Epithelial cell of esophagus (primary cell): ENCODE results near the gene JAZF1.

ENCODE experiments used
- DNase-seq: peaks from one replicate; pipeline ENCODE4 v3.0.0; 2010; ENCODE audit warnings: low read depth
- H3K4me3 ChIP-seq: 2 replicates; pipeline ENCODE4 v1.5.1; 2011; ENCODE audit warnings: mild to moderate bottlenecking, low read length, control low read depth
- TF ChIP-seq, protein P1 (sequence below): IDR thresholded peaks from 2 replicates; pipeline ENCODE4 v1.5.1; 2011; ENCODE audit warnings: low read depth, mild to moderate bottlenecking, low read length, control low read depth, inconsistent platforms; ENCODE audit not compliant: insufficient read depth; ENCODE audit errors: missing control alignments

Gene JAZF1

DNA sequence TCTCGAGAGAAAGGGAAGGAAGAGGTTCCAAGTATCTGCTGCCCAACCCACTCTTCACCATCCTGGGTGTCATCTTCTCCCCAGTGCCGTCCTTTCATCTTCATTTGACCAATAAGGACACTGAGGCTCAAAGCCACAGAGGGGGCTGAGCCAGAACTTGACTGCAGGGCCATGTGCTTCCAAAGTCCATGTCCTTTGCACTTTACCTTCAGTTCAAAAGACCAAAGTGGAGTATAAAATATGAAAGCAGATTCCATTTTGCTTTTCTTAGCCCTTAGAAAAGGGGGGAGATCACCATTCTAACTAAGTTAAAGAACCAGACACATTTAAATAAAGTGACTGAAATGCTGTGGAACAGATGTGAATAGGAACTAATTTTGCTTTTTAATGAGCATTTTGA, 56.2 kb downstream of the JAZF1 start:
- no peak overlapping the region for H3K4me3 ChIP-seq
- TF ChIP-seq, protein P1, sequence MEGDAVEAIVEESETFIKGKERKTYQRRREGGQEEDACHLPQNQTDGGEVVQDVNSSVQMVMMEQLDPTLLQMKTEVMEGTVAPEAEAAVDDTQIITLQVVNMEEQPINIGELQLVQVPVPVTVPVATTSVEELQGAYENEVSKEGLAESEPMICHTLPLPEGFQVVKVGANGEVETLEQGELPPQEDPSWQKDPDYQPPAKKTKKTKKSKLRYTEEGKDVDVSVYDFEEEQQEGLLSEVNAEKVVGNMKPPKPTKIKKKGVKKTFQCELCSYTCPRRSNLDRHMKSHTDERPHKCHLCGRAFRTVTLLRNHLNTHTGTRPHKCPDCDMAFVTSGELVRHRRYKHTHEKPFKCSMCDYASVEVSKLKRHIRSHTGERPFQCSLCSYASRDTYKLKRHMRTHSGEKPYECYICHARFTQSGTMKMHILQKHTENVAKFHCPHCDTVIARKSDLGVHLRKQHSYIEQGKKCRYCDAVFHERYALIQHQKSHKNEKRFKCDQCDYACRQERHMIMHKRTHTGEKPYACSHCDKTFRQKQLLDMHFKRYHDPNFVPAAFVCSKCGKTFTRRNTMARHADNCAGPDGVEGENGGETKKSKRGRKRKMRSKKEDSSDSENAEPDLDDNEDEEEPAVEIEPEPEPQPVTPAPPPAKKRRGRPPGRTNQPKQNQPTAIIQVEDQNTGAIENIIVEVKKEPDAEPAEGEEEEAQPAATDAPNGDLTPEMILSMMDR = no peak
- DNase-seq = no peak

DNA sequence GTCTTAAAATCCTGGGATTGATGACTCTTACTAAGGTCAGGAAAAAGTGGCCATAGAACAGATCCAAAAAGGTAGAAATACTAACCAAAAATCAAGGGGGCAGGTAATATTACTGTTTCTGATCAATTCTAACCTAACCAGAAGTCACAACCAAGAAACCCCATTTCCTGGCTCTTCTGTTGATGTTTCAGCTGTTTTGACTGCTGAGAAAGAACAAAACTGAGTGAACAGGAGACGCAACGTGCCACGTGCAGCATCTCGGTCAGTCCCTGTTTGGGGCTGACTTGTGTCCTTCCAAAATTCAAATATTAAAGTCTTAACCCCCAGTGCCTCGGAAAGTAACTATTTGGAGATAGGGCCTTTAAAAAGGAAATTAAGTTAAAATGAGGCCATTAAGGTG, 56.8 kb downstream of the JAZF1 start:
- no peak overlapping the region for H3K4me3 ChIP-seq
- TF ChIP-seq, protein P1 = no peak
- no peak for DNase-seq

DNA sequence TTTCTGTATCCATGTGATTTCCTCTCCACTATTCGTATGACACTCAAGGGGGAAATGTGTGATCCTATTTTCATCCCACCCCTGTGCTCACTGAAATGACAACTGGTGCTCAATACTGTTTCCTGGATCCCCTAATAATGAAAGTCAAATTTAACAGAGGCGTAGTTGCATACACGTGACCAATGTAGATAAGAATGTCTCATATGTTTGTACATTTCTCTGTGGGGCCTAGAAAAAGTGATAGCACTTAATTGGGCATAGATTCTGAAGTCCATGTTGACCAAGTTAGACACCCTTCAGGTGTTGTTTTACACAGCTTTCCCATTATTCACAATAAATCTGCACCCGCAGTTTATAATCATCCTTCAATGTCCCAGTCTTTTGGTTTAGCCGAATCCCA, 59.1 kb downstream of the JAZF1 start:
- no peak overlapping the region for H3K4me3 ChIP-seq
- no peak for DNase-seq
- TF ChIP-seq, protein P1 = no peak

DNA sequence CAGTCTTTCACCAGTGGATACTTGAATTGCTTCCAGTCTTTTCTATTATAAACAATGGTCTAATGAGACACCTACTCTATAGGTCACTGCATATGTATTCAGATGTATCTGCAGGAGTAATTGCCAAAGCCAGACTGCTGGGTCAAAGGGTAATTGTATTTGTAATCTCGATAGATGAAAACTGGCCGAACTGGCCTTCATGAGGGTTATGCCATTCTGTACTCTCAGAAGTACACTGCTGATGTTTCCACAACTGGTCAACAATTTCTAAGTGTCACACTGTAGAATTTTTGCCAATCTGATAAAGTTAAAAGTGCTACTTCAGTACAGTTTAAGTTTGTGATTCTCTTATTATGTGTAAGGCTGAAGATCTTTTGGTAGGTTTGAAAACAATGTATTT, 64.6 kb downstream of the JAZF1 start:
- TF ChIP-seq, protein P1 = no peak
- H3K4me3 ChIP-seq = no peak overlapping the region
- no peak for DNase-seq

DNA sequence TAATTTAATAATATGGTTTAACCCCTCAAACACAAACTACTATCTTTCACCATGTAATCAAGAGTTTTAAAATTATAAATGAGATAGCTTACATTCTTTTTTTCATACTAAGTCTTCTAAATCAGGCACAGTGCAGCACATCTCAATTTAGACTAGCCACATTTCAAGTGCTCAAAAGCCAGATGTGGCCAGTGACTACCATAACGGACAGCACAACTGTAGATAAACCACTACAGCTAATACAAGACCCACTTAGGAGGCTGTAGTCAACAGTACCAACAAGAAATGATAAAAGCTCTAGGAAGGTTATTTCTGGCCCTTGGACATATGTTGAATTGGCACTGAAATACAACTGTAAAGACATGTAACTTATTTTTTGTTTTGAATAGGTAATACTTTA, 65.3 kb downstream of the JAZF1 start:
- TF ChIP-seq, protein P1 = no peak
- no peak overlapping the region for H3K4me3 ChIP-seq
- DNase-seq = no peak

DNA sequence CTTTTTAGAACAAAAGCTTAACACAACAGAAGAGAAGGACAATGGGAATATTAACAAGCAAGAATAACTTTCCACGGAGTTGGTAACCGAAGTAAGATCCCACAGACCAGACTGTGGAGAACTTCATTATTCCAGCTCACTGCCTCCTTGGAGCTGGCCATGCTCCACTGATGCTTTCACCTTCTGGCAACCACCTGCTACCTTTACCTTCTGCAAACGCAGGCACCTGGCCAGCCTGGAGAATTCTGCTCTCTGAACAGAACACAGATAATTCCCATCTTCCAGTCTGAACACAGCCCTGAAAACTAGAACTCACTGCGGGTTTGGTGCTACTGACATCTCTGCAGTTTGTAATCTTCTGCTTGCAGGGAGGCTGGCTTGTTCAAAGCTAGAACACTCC, 66.5 kb downstream of the JAZF1 start:
- DNase-seq = no peak
- no peak overlapping the region for H3K4me3 ChIP-seq
- TF ChIP-seq, protein P1 = no peak

DNA sequence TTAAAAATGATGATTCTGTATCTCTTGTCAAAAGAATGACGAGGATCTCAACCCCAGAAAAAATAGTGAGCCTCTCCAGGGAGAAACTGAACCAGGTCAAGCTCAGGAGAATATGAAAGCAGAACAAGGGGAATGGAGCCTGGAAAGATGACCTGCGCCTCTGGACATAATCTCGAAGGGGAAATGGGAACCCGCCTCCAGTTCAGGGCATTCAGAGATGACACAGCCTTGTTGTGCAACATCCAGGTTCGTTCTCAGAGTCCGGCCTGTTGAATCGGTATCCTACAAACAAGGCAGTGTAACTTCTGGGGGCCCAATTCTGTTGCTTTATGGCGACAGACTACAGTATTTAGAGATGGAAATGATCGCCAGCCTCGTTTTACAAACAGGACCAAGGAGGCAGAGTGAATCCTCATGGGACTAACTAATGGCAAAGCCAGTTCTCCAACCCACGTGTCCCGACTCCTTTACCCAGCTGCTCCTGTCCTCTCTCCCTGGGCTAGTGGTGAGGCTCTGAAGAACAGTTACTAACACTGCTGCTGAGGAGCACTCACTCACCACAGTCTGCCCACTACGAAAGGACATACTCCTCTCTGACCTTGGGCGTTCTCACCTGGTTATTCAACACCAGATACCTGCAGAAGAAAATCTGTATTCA, 67.6 kb downstream of the JAZF1 start:
- DNase-seq = no peak
- TF ChIP-seq, protein P1 = no peak
- H3K4me3 ChIP-seq = no peak overlapping the region
